Kidney (tissue), 14 donors: Measurements from ENCODE around the gene STPG3. TPM values are rescaled to one million over a fixed set of nuclear protein-coding genes. Genes with fewer than 3 reads are reported as not detected.
"Not testable (repeated sequence)": the region's sequence is repeated elsewhere in the genome, so short reads cannot be mapped to it uniquely, and the experiment has no call there.

Experiments
- DNase-seq, 5 donors: peaks; one replicate each; pipeline ENCODE4 v3.0.0-alpha.2; 2013 to 2020
- FAIRE-seq: peaks from 2 replicates; lab custom pipeline; 2012; peaks lifted over from hg19 to GRCh38; lab: Jason Lieb, UNC
- H3K27ac ChIP-seq, 2 donors: one replicate each; pipeline ENCODE4 v1.7.0; 2013; ENCODE audit warnings: low read depth in 2 of 2, low read length in 2 of 2, inconsistent platforms in 1 of 2
- H3K27me3 ChIP-seq: one replicate; pipeline ENCODE4 v1.7.1; 2013; ENCODE audit warnings: low read length, inconsistent platforms; ENCODE audit not compliant: control insufficient read depth, insufficient read depth
- H3K36me3 ChIP-seq, 3 donors: one replicate each; pipeline versions ENCODE4 v1.7.0 to v1.7.1; 2013; ENCODE audit warnings: low read length in 3 of 3, control low read depth in 1 of 3, inconsistent platforms in 1 of 3; ENCODE audit not compliant: insufficient read depth in 3 of 3, control insufficient read depth in 2 of 3
- H3K4me1 ChIP-seq, 3 donors: one replicate each; pipeline versions ENCODE4 v1.7.0 to v1.7.1; 2013; ENCODE audit warnings: low read length in 3 of 3, inconsistent platforms in 1 of 3, low read depth in 1 of 3; ENCODE audit not compliant: control insufficient read depth in 2 of 3, insufficient read depth in 2 of 3
- H3K4me3 ChIP-seq, 3 donors: one replicate each; pipeline versions ENCODE4 v1.7.0 to v1.8.1; 2013; ENCODE audit warnings: low read length in 3 of 3, control low read depth in 1 of 3, inconsistent platforms in 1 of 3
- H3K9ac ChIP-seq, 3 donors: one replicate each; pipeline versions ENCODE4 v1.7.0 to v1.7.1; 2013; ENCODE audit warnings: low read length in 3 of 3, control low read depth in 1 of 3, inconsistent platforms in 1 of 3
- H3K9me3 ChIP-seq, 3 donors: one replicate each; pipeline versions ENCODE4 v1.7.0 to v1.7.1; 2013; ENCODE audit warnings: low read length in 3 of 3, control low read depth in 1 of 3, inconsistent platforms in 1 of 3; ENCODE audit not compliant: control insufficient read depth in 2 of 3, insufficient read depth in 1 of 3
- intact Hi-C: fragments of 100-400 bp; cut with DNase I; formaldehyde crosslinking; loops from one replicate; pipeline ENCODE4 v1.11.1; 2022
- polyA plus RNA-seq: library from polyadenylated mRNA; stranded (reverse); fragments of 350-450 nt; fragmentation: Illumina TruSeq; extraction: RNeasy Lipid Tissue Mini Kit (QIAGEN cat#74804); gene quantifications from one replicate; pipeline ENCODE4 v1.2.3, GENCODE V29; 2014; ENCODE audit warnings: low read depth, low replicate concordance; ENCODE audit not compliant: insufficient read depth
- total RNA-seq: library from RNA; stranded (reverse); fragmentation: NEBNext Ultra II Directional; extraction: Animal tissue kit (Norgen Biotek cat#: 25700); gene quantifications from one replicate; pipeline ENCODE4 v1.2.1, GENCODE V29; 2021
- TF ChIP-seq, protein P1 (sequence below): IDR thresholded peaks from 3 replicates; pipeline ENCODE4 v1.5.1; 2012; ENCODE audit warnings: mild to moderate bottlenecking, moderate library complexity, borderline replicate concordance; ENCODE audit not compliant: insufficient read depth; ENCODE audit errors: extremely low read depth
- donor health status: control.
- donor health status: control.
- donor health status: control.
- donor health status: control.
- donor health status: control.
- donor health status: DM: yes; HTN: yes; CAD: no.
- donor health status: Normal renal cell carcinoma (clear cell type).

STPG3 gene
- total and polyA plus RNA-seq, 2 donors from 2014 or later: 0.38 TPM; not detected in 1

DNA sequence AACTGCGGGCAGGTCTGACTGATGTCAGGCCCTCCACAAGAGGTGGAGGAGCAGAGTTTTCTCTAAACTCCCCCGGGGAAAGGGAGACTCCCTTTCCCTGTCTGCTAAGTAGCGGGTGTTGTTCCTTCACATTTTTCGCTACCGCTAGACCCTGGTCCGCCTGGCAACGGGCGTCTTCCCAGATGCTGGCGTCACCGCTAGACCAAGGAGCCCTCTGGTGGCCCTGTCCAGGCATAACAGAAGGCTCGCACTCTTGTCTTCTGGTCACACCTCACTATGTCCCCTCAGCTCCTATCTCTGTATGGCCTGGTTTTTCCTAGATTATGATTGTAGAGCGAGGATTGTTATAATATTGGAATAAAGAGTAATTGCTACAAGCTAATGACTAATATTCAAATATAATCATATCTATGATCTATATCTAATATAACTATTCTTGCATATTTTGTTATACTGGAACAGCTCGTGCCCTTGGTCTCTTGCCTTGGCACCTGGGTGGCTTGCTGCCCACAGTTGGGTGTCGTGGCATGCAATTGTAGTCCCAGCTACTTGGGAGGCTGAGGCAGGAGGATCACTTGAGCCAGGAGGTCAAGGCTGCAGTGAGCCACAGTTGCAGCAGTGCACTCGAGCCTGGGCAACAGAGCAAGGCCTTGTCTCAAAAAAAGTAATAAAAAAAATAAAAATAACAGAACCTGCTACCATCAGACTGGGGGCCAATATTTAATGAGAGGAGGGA, 11.3 kb downstream of the STPG3 start:
- intact Hi-C loops, H3K9me3 ChIP-seq, H3K4me1 ChIP-seq, FAIRE-seq, H3K4me3 ChIP-seq, H3K9ac ChIP-seq, H3K27ac ChIP-seq, H3K27me3 ChIP-seq: not testable (repeated sequence)
- H3K36me3 ChIP-seq: peaks cover 2 to 12% (median 4%) of the 10 kb centered on the region in 3 donors
- DNase-seq: peak in 1 of 5 donors; percentile 70
- TF ChIP-seq, protein P1, sequence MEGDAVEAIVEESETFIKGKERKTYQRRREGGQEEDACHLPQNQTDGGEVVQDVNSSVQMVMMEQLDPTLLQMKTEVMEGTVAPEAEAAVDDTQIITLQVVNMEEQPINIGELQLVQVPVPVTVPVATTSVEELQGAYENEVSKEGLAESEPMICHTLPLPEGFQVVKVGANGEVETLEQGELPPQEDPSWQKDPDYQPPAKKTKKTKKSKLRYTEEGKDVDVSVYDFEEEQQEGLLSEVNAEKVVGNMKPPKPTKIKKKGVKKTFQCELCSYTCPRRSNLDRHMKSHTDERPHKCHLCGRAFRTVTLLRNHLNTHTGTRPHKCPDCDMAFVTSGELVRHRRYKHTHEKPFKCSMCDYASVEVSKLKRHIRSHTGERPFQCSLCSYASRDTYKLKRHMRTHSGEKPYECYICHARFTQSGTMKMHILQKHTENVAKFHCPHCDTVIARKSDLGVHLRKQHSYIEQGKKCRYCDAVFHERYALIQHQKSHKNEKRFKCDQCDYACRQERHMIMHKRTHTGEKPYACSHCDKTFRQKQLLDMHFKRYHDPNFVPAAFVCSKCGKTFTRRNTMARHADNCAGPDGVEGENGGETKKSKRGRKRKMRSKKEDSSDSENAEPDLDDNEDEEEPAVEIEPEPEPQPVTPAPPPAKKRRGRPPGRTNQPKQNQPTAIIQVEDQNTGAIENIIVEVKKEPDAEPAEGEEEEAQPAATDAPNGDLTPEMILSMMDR: peak; percentile 2

DNA sequence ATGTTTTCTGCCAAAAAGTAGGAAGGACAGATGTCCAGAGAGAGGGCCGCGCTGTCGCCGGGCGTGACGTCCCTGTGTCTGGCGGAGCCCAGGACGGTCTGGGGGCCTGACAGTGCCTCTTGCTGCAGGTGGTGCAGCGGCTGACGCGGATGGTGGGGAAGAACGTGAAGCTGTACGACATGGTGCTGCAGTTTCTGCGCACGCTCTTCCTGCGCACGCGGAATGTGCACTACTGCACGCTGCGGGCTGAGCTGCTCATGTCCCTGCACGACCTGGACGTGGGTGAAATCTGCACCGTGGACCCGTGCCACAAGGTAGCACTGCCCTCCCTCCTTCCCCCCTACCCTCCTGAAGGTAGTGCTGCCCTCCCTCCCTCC, 11.8 kb downstream of the STPG3 start:
- DNase-seq (peak in 1 of 5 donors; percentile 79), FAIRE-seq (no peak)
- intact Hi-C loops: no loop called here
- H3K27me3 ChIP-seq: no peaks in the 10 kb centered on the region
- peaks cover 2 to 12% (median 4%) of the 10 kb centered on the region in 3 donors for H3K36me3 ChIP-seq
- H3K9ac ChIP-seq: no peak overlapping the region
- no peak overlapping the region for H3K4me3 ChIP-seq
- H3K4me1 ChIP-seq: peaks cover 0 to 2% (median 0%) of the 10 kb centered on the region in 3 donors
- H3K9me3 ChIP-seq: no peaks in the 10 kb centered on the region
- no peak overlapping the region for H3K27ac ChIP-seq
- TF ChIP-seq, protein P1: no peak

DNA sequence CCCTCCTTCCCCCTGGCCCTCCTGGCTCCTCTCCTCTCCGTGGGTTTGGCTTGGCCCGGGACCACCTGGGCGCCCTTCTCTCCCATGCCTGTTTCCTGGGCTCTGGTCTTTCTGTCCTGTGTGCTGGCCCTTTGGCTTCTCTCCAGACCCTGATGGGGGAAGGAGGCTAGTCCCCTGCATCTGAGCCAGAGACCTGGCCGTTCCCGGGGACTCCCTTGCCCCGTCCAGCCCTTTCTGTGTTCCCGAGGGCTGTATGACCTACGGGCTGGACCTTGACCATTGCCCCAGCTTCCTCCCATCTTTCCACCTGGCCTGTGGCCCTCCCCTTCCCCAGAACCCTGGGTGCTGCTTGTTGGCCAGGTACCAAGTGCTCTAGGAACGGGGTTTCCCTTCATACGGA, 12.4 kb downstream of the STPG3 start:
- Histone ChIP-seq H3K4me3 (no peak overlapping the region), H3K36me3 (peaks cover 2 to 12% (median 4%) of the 10 kb centered on the region in 3 donors), H3K9ac (no peak overlapping the region), H3K27ac (no peak overlapping the region), H3K4me1 (peaks cover 0 to 5% (median under 1%) of the 10 kb centered on the region in 3 donors), H3K9me3 (no peaks in the 10 kb centered on the region), H3K27me3 (no peaks in the 10 kb centered on the region)
- peak in 1 of 5 donors; percentile 66 for DNase-seq
- TF ChIP-seq, protein P1: no peak
- intact Hi-C loops: no loop called here
- FAIRE-seq: no peak
